ENCODE measurements around the gene MLH1.

Gene MLH1

GRCh38 chr3:37096288-37096687, 103.0 kb downstream of the MLH1 start:
- no peak for DNase-seq

- no peak for DNase-seq
Observed at GRCh38 chr3:37096975-37097374, 103.7 kb downstream of the MLH1 start.

GRCh38 chr3:37097776-37098175, 104.5 kb downstream of the MLH1 start:
- no peak for DNase-seq

GRCh38 chr3:37098884-37099283, 105.6 kb downstream of the MLH1 start:
- no peak for DNase-seq

- no peak for DNase-seq
Observed at GRCh38 chr3:37099469-37099868, 106.2 kb downstream of the MLH1 start.

GRCh38 chr3:37100411-37100810, 107.1 kb downstream of the MLH1 start:
- DNase-seq: no peak
